ENCODE data around the gene IL18R1.

The IL18R1 gene

GRCh38 chr2:102345329-102345920 is 10.2 kb upstream of the IL18R1 start:
- DNase-seq: no peak

- DNase-seq: no peak
These were observed 9.0 kb upstream of the IL18R1 start for GRCh38 chr2:102346381-102347130.

GRCh38 chr2:102350137-102350793 is 5.3 kb upstream of the IL18R1 start:
- no peak for DNase-seq

GRCh38 chr2:102356381-102356712 is 751 bp downstream of the IL18R1 start:
- DNase-seq: no peak

GRCh38 chr2:102356741-102357140 is 1.1 kb downstream of the IL18R1 start:
- no peak for DNase-seq

- no peak for DNase-seq
These were observed 2.3 kb downstream of the IL18R1 start for GRCh38 chr2:102357937-102358336.

GRCh38 chr2:102358496-102358895 is 2.9 kb downstream of the IL18R1 start:
- no peak for DNase-seq

- no peak for DNase-seq
These were observed 3.9 kb downstream of the IL18R1 start for GRCh38 chr2:102359527-102359926.

- DNase-seq: no peak
These were observed 6.1 kb downstream of the IL18R1 start for GRCh38 chr2:102361632-102362241.

- DNase-seq: no peak
These were observed 10.2 kb downstream of the IL18R1 start for GRCh38 chr2:102365763-102366162.

- no peak for DNase-seq
These were observed 11.0 kb downstream of the IL18R1 start for GRCh38 chr2:102366406-102367112.

GRCh38 chr2:102367331-102367971 is 11.9 kb downstream of the IL18R1 start:
- DNase-seq: no peak

GRCh38 chr2:102368461-102369109 is 13.0 kb downstream of the IL18R1 start:
- no peak for DNase-seq

- no peak for DNase-seq
These were observed 14.3 kb downstream of the IL18R1 start for GRCh38 chr2:102369866-102370265.

GRCh38 chr2:102376052-102376591 is 20.5 kb downstream of the IL18R1 start:
- no peak for DNase-seq

GRCh38 chr2:102383722-102384121 is 28.1 kb downstream of the IL18R1 start:
- no peak for DNase-seq

GRCh38 chr2:102385522-102385921 is 29.9 kb downstream of the IL18R1 start:
- DNase-seq: no peak

- no peak for DNase-seq
These were observed 30.4 kb downstream of the IL18R1 start for GRCh38 chr2:102386004-102386403.

- no peak for DNase-seq
These were observed 31.4 kb downstream of the IL18R1 start for GRCh38 chr2:102386867-102387541.

- DNase-seq: no peak
These were observed 32.4 kb downstream of the IL18R1 start for GRCh38 chr2:102387763-102388546.

Data from stimulated activated CD8-positive, alpha-beta memory T cell treated with anti-CD3 and anti-CD28 coated beads, Interleukin-4, amount 100 ng/mL, for 48 hours (primary cell).